Neural progenitor cell (in vitro differentiated cells): ENCODE results near the gene UBE2F. TPM values are rescaled to one million over a fixed set of nuclear protein-coding genes. Genes with fewer than 3 reads are reported as not detected.

Experiments
- DNase-seq: peaks from one replicate; pipeline ENCODE4 v3.0.0-alpha.2; 2016; ENCODE audit warnings: low spot score
- H2AFZ ChIP-seq: fragments of 200-600 bp; sonication (generic); replicated peaks from 2 replicates; pipeline ENCODE4 v1.6.1; 2016; ENCODE audit warnings: antibody characterized with exemption
- H3F3A ChIP-seq: fragments of 200-600 bp; sonication (generic); 2 replicates; pipeline ENCODE4 v1.6.1; 2016; ENCODE audit warnings: antibody characterized with exemption, low read depth
- H3K27ac ChIP-seq: fragments of 200-600 bp; sonication (generic); 2 replicates; pipeline ENCODE4 v1.5.1; 2016; ENCODE audit warnings: mild to moderate bottlenecking
- H3K27me3 ChIP-seq: fragments of 200-600 bp; sonication (generic); 2 replicates; pipeline ENCODE4 v1.6.1; 2016; ENCODE audit warnings: mild to moderate bottlenecking, moderate library complexity
- H3K36me3 ChIP-seq: fragments of 200-600 bp; sonication (generic); 2 replicates; pipeline ENCODE4 v1.5.1; 2016
- H3K4me1 ChIP-seq: fragments of 200-600 bp; sonication (generic); 2 replicates; pipeline ENCODE4 v1.6.1; 2016; ENCODE audit warnings: mixed run types
- H3K4me2 ChIP-seq: fragments of 200-600 bp; sonication (generic); 2 replicates; pipeline ENCODE4 v1.6.1; 2016
- H3K4me3 ChIP-seq: fragments of 200-600 bp; sonication (generic); 2 replicates; pipeline ENCODE4 v1.5.1; 2016
- H3K79me2 ChIP-seq: fragments of 200-600 bp; sonication (generic); 2 replicates; pipeline ENCODE4 v1.6.1; 2016; ENCODE audit warnings: low read depth
- H3K9ac ChIP-seq: fragments of 200-600 bp; sonication (generic); 2 replicates; pipeline ENCODE4 v1.6.1; 2016
- H3K9me3 ChIP-seq: fragments of 200-600 bp; sonication (generic); 2 replicates; pipeline ENCODE4 v1.5.1; 2016; ENCODE audit warnings: low read depth
- H4K20me1 ChIP-seq: fragments of 200-600 bp; sonication (generic); 2 replicates; pipeline ENCODE4 v1.6.1; 2016; ENCODE audit warnings: low read depth
- H3K27ac Mint-ChIP-seq: 3 replicates; pipeline ENCODE4 v1.8.0; 2021; ENCODE audit warnings: mixed read lengths
- H3K27me3 Mint-ChIP-seq: 2 replicates; pipeline ENCODE4 v1.8.0; 2022; ENCODE audit warnings: low read depth, mild to moderate bottlenecking, inconsistent platforms, moderate library complexity, mixed read lengths; ENCODE audit not compliant: insufficient read depth
- H3K36me3 Mint-ChIP-seq: 3 replicates; pipeline ENCODE4 v1.8.0; 2021; ENCODE audit warnings: mixed read lengths
- H3K4me1 Mint-ChIP-seq: 3 replicates; pipeline ENCODE4 v1.8.0; 2021; ENCODE audit warnings: mixed read lengths
- H3K4me3 Mint-ChIP-seq: 3 replicates; pipeline ENCODE4 v1.8.0; 2021; ENCODE audit warnings: mild to moderate bottlenecking, moderate library complexity, mixed read lengths
- H3K9me3 Mint-ChIP-seq: 3 replicates; pipeline ENCODE4 v1.8.0; 2020; ENCODE audit warnings: mixed read lengths
- CTCF ChIP-seq: fragments of 200-600 bp; sonication (generic); IDR thresholded peaks from 2 replicates; pipeline ENCODE4 v1.5.1; 2017; ENCODE audit warnings: antibody characterized with exemption, mild to moderate bottlenecking
- EZH2 ChIP-seq: fragments of 200-600 bp; sonication (generic); IDR thresholded peaks from 2 replicates; pipeline ENCODE4 v1.6.1; 2017; ENCODE audit warnings: antibody characterized with exemption, mild to moderate bottlenecking, moderate library complexity
- EZH2phosphoT487 ChIP-seq: fragments of 200-600 bp; sonication (generic); IDR thresholded peaks from 2 replicates; pipeline ENCODE4 v1.6.1; 2017; ENCODE audit warnings: antibody characterized with exemption
- total RNA-seq: library from RNA; depleted of rRNA; stranded (reverse); fragments of >200 nt; gene quantifications from 2 replicates; pipeline ENCODE4 v1.2.3, GENCODE V29; 2015; ENCODE audit warnings: low replicate concordance

The UBE2F gene
- total RNA-seq, 1 donor from 2014 or later, result 77.4 TPM

- no peaks in the 10 kb centered on the region for H3K9me3 Mint-ChIP-seq
- peaks cover 23% of the 10 kb centered on the region for H3K4me1 ChIP-seq
- H3F3A ChIP-seq, result peaks cover 23% of the 10 kb centered on the region
- H3K9me3 ChIP-seq, result no peaks in the 10 kb centered on the region
- no peaks in the 10 kb centered on the region for H3K36me3 ChIP-seq
- H3K4me2 ChIP-seq, result peak overlapping the region; percentile 98
- H4K20me1 ChIP-seq, result peaks cover 12% of the 10 kb centered on the region
- H3K9ac ChIP-seq, result no peak overlapping the region
- H3K36me3 Mint-ChIP-seq, result peaks cover 7% of the 10 kb centered on the region
- no peak for TF ChIP-seq CTCF
- no peak for TF ChIP-seq EZH2phosphoT487
- no peak for TF ChIP-seq EZH2
- H3K4me1 Mint-ChIP-seq, result peaks cover 31% of the 10 kb centered on the region
- no peak overlapping the region for H3K27ac ChIP-seq
- H2AFZ ChIP-seq, result no peak overlapping the region
- H3K27me3 Mint-ChIP-seq, result peaks cover 5% of the 10 kb centered on the region
- no peaks in the 10 kb centered on the region for H3K27me3 ChIP-seq
- H3K4me3 ChIP-seq, result peak overlapping the region; percentile 93
- H3K4me3 Mint-ChIP-seq, result peak overlapping the region; percentile 92
- H3K79me2 ChIP-seq, result peaks cover 42% of the 10 kb centered on the region
- DNase-seq, result no peak
- H3K27ac Mint-ChIP-seq, result no peak overlapping the region
Measured at GRCh38 chr2:238059505-238059904, 92.7 kb downstream of the UBE2F start.

GRCh38 chr2:238060096-238060541 is 93.3 kb downstream of the UBE2F start:
- peak overlapping the region; percentile 89 for H3K27ac ChIP-seq
- no peak for TF ChIP-seq EZH2phosphoT487
- no peak for TF ChIP-seq CTCF
- TF ChIP-seq EZH2, result no peak
- no peak for DNase-seq

GRCh38 chr2:238060542-238061314 is 93.9 kb downstream of the UBE2F start, which contains the start of gene SCLY:
Gene SCLY (plus strand): TSS chr2:238061001. CDS start chr2:238061055, 54 bp downstream.
- H3K27ac Mint-ChIP-seq, result peak within 1 kb of the TSS; percentile 90
- peaks cover 6% of the 10 kb centered on the region for H3K36me3 ChIP-seq
- TF ChIP-seq EZH2 (peak; percentile 51), CTCF (no peak)
- peaks cover 31% of the 10 kb centered on the region for H3K4me1 Mint-ChIP-seq
- peaks cover 23% of the 10 kb centered on the region for H3F3A ChIP-seq
- H3K27ac ChIP-seq, result peak within 1 kb of the TSS; percentile 89
- H3K4me1 ChIP-seq, result peaks cover 23% of the 10 kb centered on the region
- peak within 1 kb of the TSS; percentile 84 for H2AFZ ChIP-seq
- peak; percentile 99 for DNase-seq
- peaks cover 46% of the 10 kb centered on the region for H3K79me2 ChIP-seq
- peak within 1 kb of the TSS; percentile 92 for H3K4me3 Mint-ChIP-seq
- peak within 1 kb of the TSS; percentile 98 for H3K4me2 ChIP-seq
- H3K27me3 ChIP-seq, result no peaks in the 10 kb centered on the region
- H3K27me3 Mint-ChIP-seq, result peaks cover 5% of the 10 kb centered on the region
- H3K36me3 Mint-ChIP-seq, result peaks cover 12% of the 10 kb centered on the region
- no peaks in the 10 kb centered on the region for H3K9me3 Mint-ChIP-seq
- no peaks in the 10 kb centered on the region for H3K9me3 ChIP-seq
- H3K9ac ChIP-seq, result peak within 1 kb of the TSS; percentile 94
- peak within 1 kb of the TSS; percentile 93 for H3K4me3 ChIP-seq
- H4K20me1 ChIP-seq, result peaks cover 12% of the 10 kb centered on the region

More at GRCh38 chr2:238060096-238060541, 93.3 kb downstream of the UBE2F start:
- Histone ChIP-seq H3K79me2 (peaks cover 46% of the 10 kb centered on the region), H3F3A (peaks cover 23% of the 10 kb centered on the region), H3K9me3 (no peaks in the 10 kb centered on the region), H3K9ac (peak overlapping the region; percentile 94), H3K4me2 (peak overlapping the region; percentile 98), H3K27me3 (no peaks in the 10 kb centered on the region), H4K20me1 (peaks cover 12% of the 10 kb centered on the region), H2AFZ (peak overlapping the region; percentile 74), H3K36me3 (peaks cover 3% of the 10 kb centered on the region), H3K4me3 (peak overlapping the region; percentile 93), H3K4me1 (peaks cover 23% of the 10 kb centered on the region)
- peak overlapping the region; percentile 78 for H3K27ac Mint-ChIP-seq
- H3K36me3 Mint-ChIP-seq, result peaks cover 10% of the 10 kb centered on the region
- H3K4me3 Mint-ChIP-seq, result peak overlapping the region; percentile 92
- no peaks in the 10 kb centered on the region for H3K9me3 Mint-ChIP-seq
- H3K4me1 Mint-ChIP-seq, result peaks cover 31% of the 10 kb centered on the region
- H3K27me3 Mint-ChIP-seq, result peaks cover 5% of the 10 kb centered on the region
